Measurements from ENCODE around the gene CNNM3. TPM values are rescaled to one million over a fixed set of nuclear protein-coding genes. Genes with fewer than 3 reads are reported as not detected.

CNNM3 gene
- total RNA-seq, 6 experiments from 2014 or later, result 6.3 to 10.0 (median 8.5) TPM

GRCh38 chr2:96869822-96870625 lies 54.0 kb downstream of the CNNM3 start, which contains the start of gene SEMA4C:
Gene SEMA4C (minus strand): TSS chr2:96870080. CDS start chr2:96867886, 2,194 bp downstream.
- Mint-ChIP-seq H3K27ac (no peak within 1 kb of the TSS), H3K27me3 (ENCODE audit: insufficient read depth) (peaks cover 20% of the 10 kb centered on the region; the same call in 1 of the 2 replicates), H3K4me3 (peak within 1 kb of the TSS; percentile 75), H3K9me3 (no peaks in the 10 kb centered on the region), H3K4me1 (ENCODE audit: low read depth) (peaks cover 21% of the 10 kb centered on the region), H3K36me3 (ENCODE audit: low read depth) (0 out of 2 replicates have a peak, but pooled peaks cover 5% of the 10 kb centered on the region)
- DNase-seq, result no peak
- no peak for TF ChIP-seq CTCF (IDR thresholded peaks at IDR 0.05)

GRCh38 chr2:96870626-96871255 lies 54.7 kb downstream of the CNNM3 start:
- Mint-ChIP-seq H3K9me3 (no peaks in the 10 kb centered on the region), H3K4me3 (peak overlapping the region; percentile 75), H3K27ac (no peak overlapping the region), H3K36me3 (ENCODE audit: low read depth) (0 out of 2 replicates have a peak, but pooled peaks cover 2% of the 10 kb centered on the region), H3K27me3 (ENCODE audit: insufficient read depth) (peaks cover 20% of the 10 kb centered on the region; the same call in 1 of the 2 replicates), H3K4me1 (ENCODE audit: low read depth) (peaks cover 16% of the 10 kb centered on the region)
- DNase-seq, result no peak
- no peak for TF ChIP-seq CTCF (IDR thresholded peaks at IDR 0.05)

DNA sequence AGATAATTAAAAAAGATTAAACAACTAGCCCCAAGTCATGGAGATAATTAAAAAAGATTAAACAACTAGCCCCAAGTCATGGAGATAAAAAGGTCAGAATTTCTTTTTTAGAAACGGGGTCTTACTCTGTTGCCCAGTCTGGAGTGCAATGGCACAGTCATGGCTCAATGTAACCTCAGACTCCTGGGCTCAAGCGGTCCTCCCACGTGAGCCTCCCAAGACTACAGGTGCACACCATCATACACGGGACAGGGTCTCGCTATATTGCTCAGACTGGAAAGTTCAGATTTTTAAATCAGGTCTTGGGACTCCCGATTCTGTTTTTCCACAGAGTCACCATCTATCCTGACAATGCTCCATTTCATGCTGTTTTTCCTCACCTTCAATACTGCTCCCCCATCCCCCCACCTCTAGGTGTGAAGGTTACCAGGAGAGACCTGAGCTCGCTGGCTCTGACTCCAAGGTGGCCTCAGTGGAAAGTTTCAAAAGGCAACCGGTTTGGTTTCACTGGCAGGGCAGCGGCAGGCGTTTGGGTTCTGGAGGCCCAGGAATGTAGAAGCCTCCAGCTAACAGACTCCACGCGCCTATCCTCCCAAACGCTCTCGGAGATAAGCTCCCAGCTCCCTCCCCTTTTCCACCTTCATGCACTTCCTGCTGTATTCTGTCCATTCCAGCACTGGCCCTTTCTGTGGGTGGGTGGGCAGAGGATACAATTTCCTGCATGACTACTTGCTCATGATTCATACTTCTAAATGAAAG lies 56.7 kb downstream of the CNNM3 start:
- no peak for DNase-seq
- Mint-ChIP-seq H3K4me3 (no peak overlapping the region), H3K4me1 (ENCODE audit: low read depth) (peaks cover 7% of the 10 kb centered on the region), H3K36me3 (ENCODE audit: low read depth) (no peaks in the 10 kb centered on the region), H3K27me3 (ENCODE audit: insufficient read depth) (peaks cover 27% of the 10 kb centered on the region), H3K27ac (no peak overlapping the region), H3K9me3 (no peaks in the 10 kb centered on the region)
- TF ChIP-seq CTCF (IDR thresholded peaks at IDR 0.05), result no peak

- H3K27ac Mint-ChIP-seq, result no peak overlapping the region
- no peak for DNase-seq
- 0 out of 2 replicates have a peak, but pooled peaks cover 5% of the 10 kb centered on the region for H3K4me1 Mint-ChIP-seq (ENCODE audit: low read depth)
- H3K36me3 Mint-ChIP-seq (ENCODE audit: low read depth), result no peaks in the 10 kb centered on the region
- TF ChIP-seq CTCF (IDR thresholded peaks at IDR 0.05), result no peak
- peaks cover 32% of the 10 kb centered on the region for H3K27me3 Mint-ChIP-seq (ENCODE audit: insufficient read depth)
- no peak overlapping the region for H3K4me3 Mint-ChIP-seq
- no peaks in the 10 kb centered on the region for H3K9me3 Mint-ChIP-seq
Observed at GRCh38 chr2:96873651-96874096, 57.6 kb downstream of the CNNM3 start.

- Mint-ChIP-seq H3K9me3 (no peaks in the 10 kb centered on the region), H3K4me1 (ENCODE audit: low read depth) (0 out of 2 replicates have a peak, but pooled peaks cover 5% of the 10 kb centered on the region), H3K27me3 (ENCODE audit: insufficient read depth) (peaks cover 32% of the 10 kb centered on the region), H3K27ac (no peak overlapping the region), H3K36me3 (ENCODE audit: low read depth) (no peaks in the 10 kb centered on the region), H3K4me3 (no peak overlapping the region)
- TF ChIP-seq CTCF (IDR thresholded peaks at IDR 0.05), result no peak
- no peak for DNase-seq
Observed at GRCh38 chr2:96874198-96874831, 58.2 kb downstream of the CNNM3 start.

All from HFFc6 (cell line).